Measurements from ENCODE around the gene ASPSCR1.

ASPSCR1 gene

GRCh38 chr17:81966343-81967243 lies 10.8 kb upstream of the ASPSCR1 start:
- ATAC-seq, result peak; percentile 9
- TF ChIP-seq ISL1 (CRISPR knock-in tag; IDR thresholded peaks at IDR 0.05) (no peak), TCF4 (CRISPR knock-in tag; IDR thresholded peaks at IDR 0.05; ENCODE audit: borderline replicate concordance) (peak; percentile 43; the same call in 1 of the 2 replicates)

GRCh38 chr17:81967244-81967532 lies 10.2 kb upstream of the ASPSCR1 start:
- peak; percentile 8; the same call in 2 of the 3 replicates for ATAC-seq
- TF ChIP-seq PATZ1 (CRISPR knock-in tag; IDR thresholded peaks at IDR 0.05; ENCODE audit: borderline replicate concordance) (no peak), PPARA (CRISPR knock-in tag; IDR thresholded peaks at IDR 0.05; ENCODE audit: borderline replicate concordance) (no peak), ZFP30 (CRISPR knock-in tag; IDR thresholded peaks at IDR 0.05) (no peak), ZFP3 (CRISPR knock-in tag; IDR thresholded peaks at IDR 0.05) (no peak), ZNF565 (CRISPR knock-in tag; conservative IDR thresholded peaks at IDR 0.05; ENCODE audit: low read depth) (no peak), TSHZ2 (CRISPR knock-in tag; IDR thresholded peaks at IDR 0.05) (no peak), ZNF8 (CRISPR knock-in tag; IDR thresholded peaks at IDR 0.05) (no peak), ZNF70 (CRISPR knock-in tag; IDR thresholded peaks at IDR 0.05) (no peak), ARNTL (CRISPR knock-in tag; IDR thresholded peaks at IDR 0.05; ENCODE audit: borderline replicate concordance, low read depth) (no peak), OSR1 (CRISPR knock-in tag; IDR thresholded peaks at IDR 0.05) (no peak), ZC3H10 (CRISPR knock-in tag; IDR thresholded peaks at IDR 0.05) (no peak), ISL1 (CRISPR knock-in tag; IDR thresholded peaks at IDR 0.05) (no peak)
- TF ChIP-seq, protein P1, sequence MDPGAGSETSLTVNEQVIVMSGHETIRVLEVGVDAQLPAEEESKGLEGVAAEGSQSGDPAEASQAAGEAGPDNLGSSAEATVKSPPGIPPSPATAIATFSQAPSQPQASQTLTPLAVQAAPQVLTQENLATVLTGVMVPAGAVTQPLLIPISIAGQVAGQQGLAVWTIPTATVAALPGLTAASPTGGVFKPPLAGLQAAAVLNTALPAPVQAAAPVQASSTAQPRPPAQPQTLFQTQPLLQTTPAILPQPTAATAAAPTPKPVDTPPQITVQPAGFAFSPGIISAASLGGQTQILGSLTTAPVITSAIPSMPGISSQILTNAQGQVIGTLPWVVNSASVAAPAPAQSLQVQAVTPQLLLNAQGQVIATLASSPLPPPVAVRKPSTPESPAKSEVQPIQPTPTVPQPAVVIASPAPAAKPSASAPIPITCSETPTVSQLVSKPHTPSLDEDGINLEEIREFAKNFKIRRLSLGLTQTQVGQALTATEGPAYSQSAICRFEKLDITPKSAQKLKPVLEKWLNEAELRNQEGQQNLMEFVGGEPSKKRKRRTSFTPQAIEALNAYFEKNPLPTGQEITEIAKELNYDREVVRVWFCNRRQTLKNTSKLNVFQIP (CRISPR knock-in tag; IDR thresholded peaks at IDR 0.05; ENCODE audit: borderline replicate concordance, low read depth), result no peak

GRCh38 chr17:81967533-81968395 lies 9.7 kb upstream of the ASPSCR1 start:
- TF ChIP-seq ZNF70 (CRISPR knock-in tag; IDR thresholded peaks at IDR 0.05) (0 out of 2 replicates have a peak, but pooled peaks have one; percentile 28), CREB5 (CRISPR knock-in tag; IDR thresholded peaks at IDR 0.05; ENCODE audit: low read depth) (no peak), ZFP3 (CRISPR knock-in tag; IDR thresholded peaks at IDR 0.05) (no peak), TCF4 (CRISPR knock-in tag; IDR thresholded peaks at IDR 0.05; ENCODE audit: borderline replicate concordance) (peak; percentile 45; the same call in 1 of the 2 replicates), ZFP30 (CRISPR knock-in tag; IDR thresholded peaks at IDR 0.05) (no peak)
- peak; percentile 79 for ATAC-seq

GRCh38 chr17:81968396-81968745 lies 9.1 kb upstream of the ASPSCR1 start:
- ATAC-seq, result no peak
- TF ChIP-seq SNAI2 (CRISPR knock-in tag; IDR thresholded peaks at IDR 0.05) (no peak), ZC3H10 (CRISPR knock-in tag; IDR thresholded peaks at IDR 0.05) (no peak), ZNF565 (CRISPR knock-in tag; conservative IDR thresholded peaks at IDR 0.05; ENCODE audit: low read depth) (no peak), OSR1 (CRISPR knock-in tag; IDR thresholded peaks at IDR 0.05) (no peak), CREB5 (CRISPR knock-in tag; IDR thresholded peaks at IDR 0.05; ENCODE audit: low read depth) (no peak), ZNF8 (CRISPR knock-in tag; IDR thresholded peaks at IDR 0.05) (no peak), ESRRG (CRISPR knock-in tag; IDR thresholded peaks at IDR 0.05) (no peak), ARNTL (CRISPR knock-in tag; IDR thresholded peaks at IDR 0.05; ENCODE audit: borderline replicate concordance, low read depth) (no peak), GLIS3 (CRISPR knock-in tag; IDR thresholded peaks at IDR 0.05) (no peak), ZNF70 (CRISPR knock-in tag; IDR thresholded peaks at IDR 0.05) (no peak), PPARA (CRISPR knock-in tag; IDR thresholded peaks at IDR 0.05; ENCODE audit: borderline replicate concordance) (no peak)
- TF ChIP-seq, protein P2, sequence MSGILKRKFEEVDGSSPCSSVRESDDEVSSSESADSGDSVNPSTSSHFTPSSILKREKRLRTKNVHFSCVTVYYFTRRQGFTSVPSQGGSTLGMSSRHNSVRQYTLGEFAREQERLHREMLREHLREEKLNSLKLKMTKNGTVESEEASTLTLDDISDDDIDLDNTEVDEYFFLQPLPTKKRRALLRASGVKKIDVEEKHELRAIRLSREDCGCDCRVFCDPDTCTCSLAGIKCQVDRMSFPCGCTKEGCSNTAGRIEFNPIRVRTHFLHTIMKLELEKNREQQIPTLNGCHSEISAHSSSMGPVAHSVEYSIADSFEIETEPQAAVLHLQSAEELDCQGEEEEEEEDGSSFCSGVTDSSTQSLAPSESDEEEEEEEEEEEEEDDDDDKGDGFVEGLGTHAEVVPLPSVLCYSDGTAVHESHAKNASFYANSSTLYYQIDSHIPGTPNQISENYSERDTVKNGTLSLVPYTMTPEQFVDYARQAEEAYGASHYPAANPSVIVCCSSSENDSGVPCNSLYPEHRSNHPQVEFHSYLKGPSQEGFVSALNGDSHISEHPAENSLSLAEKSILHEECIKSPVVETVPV (CRISPR knock-in tag; IDR thresholded peaks at IDR 0.05), result no peak
